NCI-H748 treated with DMSO at 0.1 percent for 48 hours (cell line): ENCODE results near the gene GAD1.

ENCODE experiments used
- DNase-seq: peaks from one replicate; lab custom pipeline; 2025; lab: John Stamatoyannopoulos, UW

GAD1 gene

GRCh38 chr2:170895023-170895757 is 78.5 kb downstream of the GAD1 start:
- DNase-seq, result no peak

GRCh38 chr2:170896622-170897021 is 79.9 kb downstream of the GAD1 start:
- no peak for DNase-seq

- no peak for DNase-seq
Measured at GRCh38 chr2:170897108-170897507, 80.4 kb downstream of the GAD1 start.

- no peak for DNase-seq
Measured at GRCh38 chr2:170905864-170906263, 89.2 kb downstream of the GAD1 start.
